Peyer's patch (tissue), 4 donors: Measurements from ENCODE around the gene ZNHIT3. TPM values are rescaled to one million over a fixed set of nuclear protein-coding genes. Genes with fewer than 3 reads are reported as not detected.
"Not testable (repeated sequence)": the region's sequence is repeated elsewhere in the genome, so short reads cannot be mapped to it uniquely, and the experiment has no call there.

ENCODE experiments used
- DNase-seq, 3 donors: peaks; one replicate each; pipeline ENCODE4 v3.0.0-alpha.2; 2017 to 2019
- H3K27ac ChIP-seq, 4 donors: fragments of 200-600 bp; sonication (generic); one replicate each; pipeline ENCODE4 v1.5.1; 2016 to 2019
- H3K27me3 ChIP-seq, 2 donors: fragments of 200-600 bp; sonication (generic); one replicate each; pipeline ENCODE4 v1.5.1; 2019
- H3K36me3 ChIP-seq, 3 donors: fragments of 200-600 bp; sonication (generic); one replicate each; pipeline ENCODE4 v1.5.1; 2016 to 2019
- H3K4me1 ChIP-seq, 4 donors: fragments of 200-600 bp; sonication (generic); one replicate each; pipeline ENCODE4 v1.5.1; 2016 to 2019
- H3K4me3 ChIP-seq, 4 donors: fragments of 200-600 bp; sonication (generic); 1 replicate in 3 of 4; 2 replicates in 1 of 4; pipeline ENCODE4 v1.5.1; 2016 to 2019; ENCODE audit warnings: mild to moderate bottlenecking in 1 of 4
- H3K9me3 ChIP-seq, 4 donors: fragments of 200-600 bp; sonication (generic); one replicate each; pipeline ENCODE4 v1.5.1; 2016 to 2019; ENCODE audit warnings: mild to moderate bottlenecking in 1 of 4
- CTCF ChIP-seq, 6 experiments: fragments of 450-650 bp in 4 of 6; fragments of 200-600 bp in 2 of 6; sonication (generic) in 1 of 6; IDR thresholded peaks; one replicate each; pipeline ENCODE4 v1.5.1; 2017 to 2019; ENCODE audit warnings: antibody characterized with exemption in 6 of 6, mild to moderate bottlenecking in 3 of 6, moderate library complexity in 1 of 6
- POLR2A ChIP-seq, 2 donors: fragments of 450-650 bp; IDR thresholded peaks; one replicate each; pipeline ENCODE4 v1.5.1; 2017; ENCODE audit warnings: antibody characterized with exemption in 2 of 2, mild to moderate bottlenecking in 2 of 2, moderate library complexity in 2 of 2
- total RNA-seq, 4 donors: library from RNA; depleted of rRNA; stranded (reverse); fragments of >200 nt; gene quantifications; one replicate each; pipeline ENCODE4 v1.1.0, GENCODE V29; 2016

Gene ZNHIT3
- 10 to 100 TPM; 13.8 to 29.7 (median 17.9) TPM for total RNA-seq

GRCh38 chr17:36486204-36487194, at the start of gene ZNHIT3:
TSS of gene ZNHIT3 (plus strand) at chr17:36486681. CDS start at chr17:36486700, 19 bp downstream.
- peaks cover 0 to under 1% (median 0%) of the 10 kb centered on the region in 3 donors for H3K36me3 ChIP-seq
- TF ChIP-seq CTCF (IDR thresholded peaks at IDR 0.05) (peak in 1 of 6 experiments; percentile 9), POLR2A (IDR thresholded peaks at IDR 0.05) (peak; percentile 27 to 50)
- H3K9me3 ChIP-seq, result no peaks in the 10 kb centered on the region
- H3K27me3 ChIP-seq, result no peaks in the 10 kb centered on the region
- peak within 1 kb of the TSS; percentile 84 to 100 (median 94) for H3K4me3 ChIP-seq
- peaks cover 0 to 27% (median 14%) of the 10 kb centered on the region in 4 donors for H3K4me1 ChIP-seq
- DNase-seq, result peak; percentile 92 to 97 (median 92)
- peak within 1 kb of the TSS; percentile 80 to 90 (median 86) for H3K27ac ChIP-seq

- not testable (repeated sequence) for H3K4me3 ChIP-seq, DNase-seq, H3K27me3 ChIP-seq
Measured at GRCh38 chr17:36441792-36442191, 44.7 kb upstream of the ZNHIT3 start.

GRCh38 chr17:36443777-36444176, 42.7 kb upstream of the ZNHIT3 start:
- Histone ChIP-seq H3K4me1 (no peaks in the 10 kb centered on the region), H3K27ac (no peak overlapping the region), H3K27me3 (no peaks in the 10 kb centered on the region), H3K9me3 (no peaks in the 10 kb centered on the region), H3K4me3 (no peak overlapping the region), H3K36me3 (no peaks in the 10 kb centered on the region)
- DNase-seq, result no peak
- no peak for TF ChIP-seq POLR2A (IDR thresholded peaks at IDR 0.05)
- TF ChIP-seq CTCF (IDR thresholded peaks at IDR 0.05), result no peak

More at GRCh38 chr17:36441792-36442191, 44.7 kb upstream of the ZNHIT3 start:
- H3K4me1 ChIP-seq, H3K27ac ChIP-seq, H3K9me3 ChIP-seq, H3K36me3 ChIP-seq: not testable (repeated sequence)

- H3K27me3 ChIP-seq, H3K36me3 ChIP-seq, H3K27ac ChIP-seq, H3K4me3 ChIP-seq, H3K9me3 ChIP-seq, DNase-seq, H3K4me1 ChIP-seq: not testable (repeated sequence)
- TF ChIP-seq CTCF (IDR thresholded peaks at IDR 0.05), result peak in 1 of 6 experiments; percentile 22
Measured at GRCh38 chr17:36449997-36450396, 36.5 kb upstream of the ZNHIT3 start.

- H3K4me1 ChIP-seq, H3K27ac ChIP-seq, H3K9me3 ChIP-seq, DNase-seq, H3K4me3 ChIP-seq, H3K27me3 ChIP-seq, H3K36me3 ChIP-seq: not testable (repeated sequence)
Measured at GRCh38 chr17:36452888-36453287, 33.6 kb upstream of the ZNHIT3 start.

- not testable (repeated sequence) for H3K4me1 ChIP-seq, H3K36me3 ChIP-seq, H3K9me3 ChIP-seq, H3K27ac ChIP-seq, H3K27me3 ChIP-seq, DNase-seq, H3K4me3 ChIP-seq
Measured at GRCh38 chr17:36457701-36458100, 28.8 kb upstream of the ZNHIT3 start.

- H3K27me3 ChIP-seq, result no peaks in the 10 kb centered on the region
- H3K36me3 ChIP-seq, result no peaks in the 10 kb centered on the region
- DNase-seq, result no peak
- TF ChIP-seq POLR2A (IDR thresholded peaks at IDR 0.05), result no peak
- TF ChIP-seq CTCF (IDR thresholded peaks at IDR 0.05), result no peak
- H3K27ac ChIP-seq, result no peak overlapping the region
- H3K9me3 ChIP-seq, result peaks cover 0 to 4% (median 0%) of the 10 kb centered on the region in 4 donors
- H3K4me3 ChIP-seq, result no peak overlapping the region
- H3K4me1 ChIP-seq, result no peaks in the 10 kb centered on the region
Measured at GRCh38 chr17:36459045-36459444, 27.4 kb upstream of the ZNHIT3 start.
